ENCODE data around the gene GGNBP2.

GGNBP2 gene

DNA sequence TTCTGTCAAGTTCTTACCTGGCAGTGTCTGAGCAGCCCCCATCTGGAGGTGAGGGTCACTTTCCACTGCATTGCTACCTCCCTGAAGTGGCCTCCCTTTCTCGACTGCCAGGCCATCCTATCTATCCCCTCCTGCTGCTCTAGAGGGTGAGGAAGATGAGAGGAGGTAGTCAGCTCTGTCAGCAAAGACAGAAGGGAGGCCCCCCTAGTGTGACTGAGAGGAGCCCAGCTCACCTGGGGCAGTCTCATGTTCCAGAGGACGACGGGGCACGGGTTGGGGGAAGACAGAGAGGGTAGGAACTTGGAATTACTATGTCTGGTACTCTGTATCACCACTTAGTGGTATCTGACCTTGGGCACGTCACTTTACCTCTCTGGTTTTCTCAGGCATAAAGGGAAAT, 32.1 kb upstream of the GGNBP2 start:
- DNase-seq (ENCODE audit: low read depth) = no peak
- H3K4me3 ChIP-seq (ENCODE audit: low read depth, low read length) = no peak overlapping the region

DNA sequence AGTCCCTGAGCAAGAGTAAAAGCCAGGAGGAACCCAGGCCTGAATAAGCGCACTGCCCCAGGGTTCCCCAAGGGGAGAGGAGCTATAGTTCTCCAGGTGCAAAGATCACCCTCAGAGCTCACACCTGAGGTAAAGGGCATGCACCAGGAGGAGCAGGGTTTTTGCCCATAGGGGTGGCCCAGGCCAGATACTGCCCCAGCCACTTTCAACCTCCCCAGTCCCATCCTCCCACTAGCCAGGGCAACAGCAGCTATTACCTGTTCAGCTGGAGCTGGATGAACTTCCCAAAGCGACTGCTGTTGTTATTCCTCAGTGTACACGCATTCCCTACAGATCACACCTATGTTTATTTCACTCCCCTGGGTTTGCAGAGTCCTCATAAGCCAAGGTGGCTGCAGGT, 29.9 kb upstream of the GGNBP2 start:
- DNase-seq (ENCODE audit: low read depth) = no peak
- no peak overlapping the region for H3K4me3 ChIP-seq (ENCODE audit: low read depth, low read length)

DNA sequence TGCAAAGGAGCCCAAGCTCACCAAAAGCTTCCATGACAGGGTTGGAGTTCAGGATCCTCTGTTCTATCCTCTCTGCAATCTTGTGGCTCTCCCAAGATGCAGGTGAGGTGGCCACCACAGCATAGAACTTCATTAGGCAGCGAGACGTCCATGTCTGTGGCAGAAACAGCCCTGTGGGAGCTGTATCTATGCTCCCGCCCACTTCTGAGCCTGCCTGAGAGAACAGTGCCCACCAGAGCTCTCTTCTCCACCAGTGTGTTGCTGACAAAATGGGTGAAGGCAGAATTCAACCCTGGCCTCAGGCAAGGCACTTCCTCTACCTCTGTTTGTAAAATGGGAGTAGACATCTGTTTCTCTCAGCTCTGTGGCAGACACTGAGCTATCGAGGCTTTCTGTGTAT, 28.9 kb upstream of the GGNBP2 start:
- no peak for DNase-seq (ENCODE audit: low read depth)
- no peak overlapping the region for H3K4me3 ChIP-seq (ENCODE audit: low read depth, low read length)

DNA sequence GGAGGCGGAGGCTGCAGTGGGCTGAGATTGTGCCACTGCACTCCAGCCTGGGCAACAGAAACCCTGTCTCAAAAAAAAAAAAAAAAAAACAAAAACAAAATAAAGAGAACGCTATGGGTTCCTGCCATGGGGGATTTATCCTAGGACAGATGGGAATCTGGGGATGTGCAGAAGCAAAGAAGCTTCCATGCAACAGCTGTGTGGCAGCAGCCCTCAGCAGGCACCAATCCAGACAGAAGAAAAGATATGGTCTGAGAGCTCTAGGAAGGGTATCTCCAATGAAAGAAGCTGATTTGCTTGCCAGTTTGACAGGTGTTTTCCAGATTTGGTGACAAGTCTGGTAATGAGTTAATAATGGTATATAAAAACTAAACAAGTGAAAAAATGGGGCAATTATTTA, 21.6 kb upstream of the GGNBP2 start:
- no peak for DNase-seq (ENCODE audit: low read depth)
- H3K4me3 ChIP-seq (ENCODE audit: low read depth, low read length) = no peak overlapping the region

DNA sequence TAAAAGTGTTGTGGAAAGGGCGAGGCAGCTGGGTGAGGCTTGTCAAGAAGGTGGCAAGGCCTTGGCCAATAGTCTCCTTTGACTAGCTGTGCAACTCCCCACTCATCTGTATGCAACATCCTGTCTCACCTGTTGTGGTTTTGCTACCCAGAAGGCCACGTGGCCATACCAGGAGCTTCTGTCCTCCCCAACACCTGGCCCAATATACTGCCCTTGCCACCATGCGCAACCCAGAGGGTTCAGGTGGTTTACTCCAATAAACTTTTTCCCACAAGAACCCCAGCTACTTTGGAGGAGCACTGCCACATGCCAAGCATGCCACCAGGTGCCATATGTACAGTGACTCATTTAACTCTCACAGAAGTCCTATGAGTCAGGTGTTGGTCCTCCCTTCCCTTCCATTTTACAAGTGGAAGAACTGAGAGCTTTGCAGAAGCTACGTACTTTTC, 20.3 kb upstream of the GGNBP2 start:
- H3K4me3 ChIP-seq (ENCODE audit: low read depth, low read length) = no peak overlapping the region
- no peak for DNase-seq (ENCODE audit: low read depth)

DNA sequence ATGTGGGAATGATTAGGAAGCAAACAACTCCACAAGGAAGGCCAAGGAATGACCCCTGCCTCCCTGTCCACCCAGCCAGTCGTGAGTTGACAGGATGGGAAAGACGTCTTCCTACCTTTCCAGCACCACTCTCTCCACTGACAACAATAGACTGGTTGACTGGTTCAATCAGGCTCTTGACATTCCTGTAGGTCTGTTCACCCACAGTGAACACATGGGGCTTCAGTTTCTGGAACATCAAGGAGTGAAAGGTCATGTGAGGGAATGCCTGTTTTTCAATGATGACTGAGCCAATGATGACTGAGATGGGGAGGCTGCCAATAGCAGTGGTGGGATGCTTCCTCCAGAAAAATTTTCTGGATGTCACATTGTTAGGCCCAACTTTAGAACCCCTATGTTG, 19.6 kb upstream of the GGNBP2 start:
- H3K4me3 ChIP-seq (ENCODE audit: low read depth, low read length) = no peak overlapping the region
- peak; percentile 14 for DNase-seq (ENCODE audit: low read depth)

DNA sequence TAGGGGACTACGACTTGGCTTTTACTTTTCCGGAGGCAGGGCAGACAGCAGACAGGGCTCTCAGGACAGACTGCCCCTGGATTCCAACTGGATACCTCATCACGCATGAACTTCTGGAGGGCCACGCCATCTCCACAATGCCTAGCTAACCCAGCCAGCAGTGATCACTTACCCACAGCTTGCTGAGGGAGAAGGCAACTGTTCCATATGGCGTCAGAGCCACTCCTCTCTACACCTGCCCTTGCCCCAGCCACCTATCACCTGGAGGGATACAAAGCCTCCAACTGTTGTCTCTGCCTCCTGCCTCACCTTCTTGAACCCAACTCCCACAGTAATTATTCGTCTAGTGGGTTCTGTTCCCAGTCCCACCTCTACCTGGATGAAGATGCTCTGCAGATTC, 18.8 kb upstream of the GGNBP2 start:
- no peak overlapping the region for H3K4me3 ChIP-seq (ENCODE audit: low read depth, low read length)
- DNase-seq (ENCODE audit: low read depth) = no peak

DNA sequence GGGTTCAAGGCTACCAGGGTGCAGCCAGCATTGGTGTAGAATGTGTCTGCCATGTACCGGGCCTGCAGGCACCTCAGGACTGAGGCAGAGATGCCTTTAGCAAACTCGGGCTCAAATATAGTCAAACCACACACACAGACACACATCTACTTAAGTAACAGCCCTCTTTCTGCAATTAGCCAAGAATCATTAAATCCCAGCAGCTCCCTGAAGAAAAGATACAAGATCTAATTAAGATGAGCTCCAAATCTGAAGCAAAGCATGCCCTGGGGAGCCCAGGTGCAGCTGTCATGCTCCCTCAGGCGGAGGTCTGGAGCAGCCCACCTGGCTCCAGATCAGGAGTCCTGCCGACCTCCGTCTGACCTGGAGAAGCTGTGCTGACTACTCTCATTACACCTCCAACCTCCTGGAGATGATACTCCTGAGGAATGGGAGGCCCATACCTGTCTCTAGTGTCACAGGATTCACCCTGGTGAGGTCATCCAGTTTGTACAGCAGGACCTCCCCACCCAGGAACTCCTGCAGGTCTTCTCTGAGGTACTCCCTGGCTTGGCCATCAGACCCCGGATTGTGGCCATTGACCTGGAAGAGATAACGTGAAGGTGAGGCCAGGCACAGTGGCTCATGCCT, 17.0 kb upstream of the GGNBP2 start:
- H3K4me3 ChIP-seq (ENCODE audit: low read depth, low read length) = no peak overlapping the region
- no peak for DNase-seq (ENCODE audit: low read depth)

DNA sequence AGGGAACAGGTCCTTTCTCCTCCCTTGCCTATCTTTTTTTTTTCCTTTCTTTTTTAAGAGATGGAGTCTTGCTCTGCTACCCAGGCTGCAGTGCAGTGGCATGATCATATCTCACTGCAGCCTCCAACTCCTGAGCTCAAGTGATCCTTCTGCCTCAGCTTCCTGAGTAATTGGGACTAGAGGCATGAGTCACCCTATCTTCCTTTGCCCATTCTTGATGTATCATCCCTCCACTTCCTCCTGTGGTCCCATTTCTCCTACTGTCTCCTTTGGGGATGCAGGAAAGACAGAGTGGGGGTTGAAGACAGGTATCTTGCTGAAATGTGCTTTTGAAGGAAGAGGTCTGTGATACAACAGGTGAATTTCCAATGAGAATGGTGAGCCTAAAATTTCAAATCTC, 15.6 kb upstream of the GGNBP2 start:
- DNase-seq (ENCODE audit: low read depth) = no peak
- no peak overlapping the region for H3K4me3 ChIP-seq (ENCODE audit: low read depth, low read length)

DNA sequence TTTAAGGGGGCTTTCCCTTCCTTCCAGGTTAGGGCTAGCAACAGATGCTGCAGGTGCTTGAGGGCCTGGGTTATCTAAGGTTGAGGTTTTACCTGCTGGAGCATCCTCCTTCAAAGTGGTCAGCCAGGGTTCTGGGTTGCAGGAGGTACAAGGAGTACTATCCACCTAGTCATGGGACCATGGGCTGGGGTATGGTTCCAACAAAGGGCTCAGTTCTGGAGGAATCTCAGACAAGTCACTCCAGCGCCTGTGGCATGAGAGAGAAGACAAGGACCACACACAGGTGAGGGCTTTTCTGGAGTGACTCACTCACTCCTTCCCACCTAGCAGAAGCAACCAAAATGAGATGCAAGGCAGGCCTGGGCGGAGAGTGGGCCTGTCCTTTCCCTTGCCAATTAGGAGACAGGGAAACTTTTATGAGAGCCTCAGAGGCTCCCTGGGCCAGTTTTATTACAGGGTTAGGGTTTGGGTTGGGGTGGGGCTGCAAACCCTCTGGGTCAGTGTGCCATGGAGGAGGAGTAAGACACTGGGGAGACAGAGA, 12.2 kb upstream of the GGNBP2 start:
- H3K4me3 ChIP-seq (ENCODE audit: low read depth, low read length) = no peak overlapping the region
- DNase-seq (ENCODE audit: low read depth) = no peak

DNA sequence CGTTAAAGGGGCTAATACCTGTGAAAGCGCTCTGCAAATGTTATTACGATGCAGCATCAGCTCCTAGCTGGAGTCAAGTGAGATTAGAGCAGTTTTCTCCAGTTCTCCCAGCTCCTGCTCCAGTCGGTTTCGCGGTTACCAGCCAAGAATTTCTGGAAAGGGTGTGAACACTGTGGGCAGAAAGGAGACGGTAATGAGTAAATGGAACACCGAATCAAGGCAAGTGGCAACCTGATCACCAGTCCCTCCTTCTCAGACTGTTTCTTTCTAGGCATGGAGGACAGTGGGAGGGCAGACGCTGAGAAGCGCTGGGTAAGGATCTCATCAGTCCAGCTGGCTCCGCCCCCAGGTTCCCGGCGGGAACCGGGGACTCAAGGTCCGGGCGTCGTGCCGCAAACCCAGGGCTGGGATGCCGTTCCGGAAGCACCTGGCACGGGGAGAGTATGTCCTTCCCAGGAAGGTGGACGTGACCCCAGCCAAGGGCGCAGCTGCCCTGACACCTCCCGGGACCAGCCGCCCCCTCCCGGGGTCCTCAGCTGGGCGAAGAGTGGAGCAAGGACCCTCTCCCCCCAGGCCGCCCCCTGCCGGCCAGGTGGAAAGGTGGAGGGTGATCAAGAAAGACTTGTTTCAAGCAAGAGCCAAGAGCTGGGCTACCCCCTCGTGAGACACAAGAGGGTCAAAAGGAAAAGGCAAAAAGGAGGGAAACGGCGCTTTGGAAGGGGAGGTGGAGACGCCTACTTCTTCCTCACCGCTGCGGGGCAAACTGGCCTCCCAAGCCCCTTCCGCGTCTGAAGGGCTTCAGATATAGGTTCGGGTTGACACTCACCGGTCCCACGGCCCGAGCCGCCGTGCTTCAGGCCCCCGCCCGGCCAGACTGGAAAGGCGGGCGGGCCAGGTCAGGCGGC, 10.5 kb upstream of the GGNBP2 start:
- peak; percentile 5 for DNase-seq (ENCODE audit: low read depth)
- H3K4me3 ChIP-seq (ENCODE audit: low read depth, low read length) = peak overlapping the region; percentile 74

DNA sequence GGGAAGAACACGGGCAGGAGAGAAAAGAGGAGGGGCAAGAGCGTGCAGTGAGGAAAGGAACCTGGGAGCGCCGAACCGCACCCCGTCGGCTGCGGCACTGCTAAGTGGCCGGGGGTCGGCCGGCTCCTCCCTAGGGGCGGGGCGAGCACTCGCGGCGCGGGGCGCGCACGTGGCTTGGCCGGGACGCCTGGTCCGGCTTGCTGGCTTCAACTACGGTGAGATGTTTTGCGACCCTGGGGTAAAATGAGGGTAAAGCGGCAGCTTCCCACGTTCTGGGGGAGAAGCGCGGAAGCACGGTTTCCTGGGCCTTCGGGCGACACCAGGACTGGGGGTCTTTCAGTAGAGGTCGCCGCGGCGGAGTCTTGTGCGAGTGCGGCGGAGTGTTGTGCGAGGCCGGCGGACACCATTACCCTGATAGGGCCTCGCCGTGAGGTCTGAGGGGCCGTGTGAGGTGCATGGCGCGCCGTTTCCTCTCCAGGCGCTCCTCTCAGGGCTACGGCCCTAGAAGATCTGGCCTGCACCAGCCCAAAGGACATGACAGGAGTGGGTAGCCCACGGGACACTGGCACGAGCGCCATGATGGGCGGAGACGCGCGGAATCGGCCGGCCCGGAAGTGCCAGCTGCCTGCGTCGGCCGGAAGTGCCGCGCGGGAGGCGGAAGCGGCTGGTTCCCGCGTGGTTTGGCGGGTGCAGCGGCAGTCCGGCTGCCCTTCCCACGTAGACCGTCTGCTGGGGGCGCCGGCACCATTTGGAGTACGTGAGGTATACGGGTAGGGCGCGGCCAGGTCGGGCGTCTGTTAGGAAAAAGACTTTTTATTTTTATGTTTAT, 9.7 kb upstream of the GGNBP2 start, which contains the start of the genes MYO19 and PIGW:
TSS of gene MYO19 (minus strand) at position 29 of the 829 bp plus-strand sequence. CDS start 2,330 bp downstream, outside the sequence.
TSS of gene PIGW (plus strand) at position 148 of the 829 bp plus-strand sequence. CDS start 2,115 bp downstream, outside the sequence.
- peak within 1 kb of the TSS; percentile 74 for H3K4me3 ChIP-seq (ENCODE audit: low read depth, low read length)
- peak; percentile 69 for DNase-seq (ENCODE audit: low read depth)

DNA sequence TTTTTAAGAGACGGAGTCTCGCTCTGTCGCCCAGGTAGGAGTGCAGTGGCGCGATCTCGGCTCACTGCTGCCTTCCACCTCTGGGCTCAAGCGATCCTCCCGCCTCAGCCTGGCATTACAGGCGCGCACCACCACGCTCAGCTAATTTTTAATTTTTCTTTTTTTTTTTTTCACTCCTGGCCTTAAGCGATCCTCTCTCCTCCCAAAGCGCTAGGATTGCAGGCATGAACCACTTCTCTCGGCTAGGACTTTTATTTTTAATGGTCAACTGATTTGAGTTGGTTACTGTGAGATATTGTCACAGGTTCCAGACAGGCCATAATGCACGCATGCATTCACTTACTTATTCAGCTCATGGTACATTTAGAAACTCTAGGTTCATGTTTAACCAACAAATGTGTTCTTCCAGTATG, 9.0 kb upstream of the GGNBP2 start:
- H3K4me3 ChIP-seq (ENCODE audit: low read depth, low read length) = peak overlapping the region; percentile 74

DNA sequence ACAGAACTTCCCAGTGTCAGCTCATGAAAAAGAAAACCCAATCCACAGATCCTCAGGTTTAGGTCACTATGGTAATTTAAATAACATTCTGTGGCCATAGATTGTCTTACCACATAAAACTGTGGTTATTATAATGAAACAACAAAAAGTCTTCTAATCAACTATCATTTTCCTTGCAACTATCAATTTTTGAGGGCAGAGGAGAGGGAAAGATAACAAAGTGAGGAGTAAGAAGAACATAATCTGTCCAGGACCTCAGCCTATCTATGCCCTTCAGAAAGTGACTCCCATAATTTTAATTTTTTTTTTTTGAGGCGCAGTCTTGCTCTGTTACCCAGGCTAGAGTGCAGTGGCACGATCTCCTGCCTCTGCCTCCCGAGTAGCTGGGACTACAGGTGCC, 4.0 kb upstream of the GGNBP2 start:
- no peak for DNase-seq (ENCODE audit: low read depth)
- no peak overlapping the region for H3K4me3 ChIP-seq (ENCODE audit: low read depth, low read length)

More for the DNA sequence above, 9.0 kb upstream of the GGNBP2 start:
- no peak for DNase-seq (ENCODE audit: low read depth)

DNA sequence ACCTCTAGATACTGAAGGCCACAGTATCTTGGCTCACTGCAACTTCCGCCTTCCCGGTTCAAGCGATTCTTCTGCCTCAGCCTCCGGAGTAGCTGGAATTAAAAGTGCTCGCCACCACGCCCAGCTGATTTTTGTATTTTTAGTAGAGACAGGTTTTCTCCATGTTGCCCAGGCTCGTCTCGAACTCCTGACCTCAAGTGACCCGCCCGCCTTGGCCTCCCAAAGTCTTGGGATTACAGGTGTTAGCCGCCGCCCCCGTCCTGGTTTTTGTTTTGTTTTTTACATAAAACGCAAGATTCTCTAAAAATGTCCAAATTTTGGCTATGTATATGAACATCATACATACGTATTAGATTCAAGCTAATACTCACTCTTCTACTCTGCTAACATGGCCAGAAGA, 2.0 kb upstream of the GGNBP2 start:
- H3K4me3 ChIP-seq (ENCODE audit: low read depth, low read length) = no peak overlapping the region
- DNase-seq (ENCODE audit: low read depth) = no peak

DNA sequence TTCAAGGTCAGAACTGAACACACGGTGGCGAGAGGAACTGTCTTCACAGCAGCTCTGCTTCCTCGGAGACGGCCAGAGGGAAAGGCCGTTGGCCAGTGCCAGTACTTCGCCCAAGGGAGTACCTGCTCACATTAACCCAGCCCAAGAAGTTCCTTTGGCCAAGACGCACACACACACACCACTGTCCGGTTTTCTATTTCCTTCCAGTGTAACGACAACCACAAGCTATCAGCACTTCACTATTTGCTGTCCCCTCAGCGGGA, 744 bp upstream of the GGNBP2 start:
- peak; percentile 4 for DNase-seq (ENCODE audit: low read depth)
- peak overlapping the region; percentile 96 for H3K4me3 ChIP-seq (ENCODE audit: low read depth, low read length)

DNA sequence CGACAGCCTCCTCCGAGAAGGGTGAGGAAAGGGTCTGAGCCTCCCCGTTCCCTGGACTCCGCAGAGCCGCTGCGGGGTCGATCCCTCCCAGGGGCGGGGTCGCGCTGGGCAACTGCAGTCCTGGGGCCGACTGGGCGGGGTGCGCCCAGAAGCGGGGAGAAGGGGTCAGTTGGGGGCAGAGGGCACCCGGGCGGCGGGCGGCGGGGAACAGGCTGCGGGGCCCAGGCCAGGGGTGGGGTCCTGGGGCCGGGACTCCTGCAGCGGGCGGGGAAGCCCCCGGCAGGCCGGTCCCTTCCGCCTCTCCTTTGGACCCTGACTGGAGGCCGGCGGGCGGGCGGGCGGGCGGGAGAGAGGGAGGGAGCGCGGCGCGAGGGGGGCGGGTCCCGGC, 352 bp downstream of the GGNBP2 start:
- no peak for DNase-seq (ENCODE audit: low read depth)
- peak overlapping the region; percentile 96 for H3K4me3 ChIP-seq (ENCODE audit: low read depth, low read length)

DNA sequence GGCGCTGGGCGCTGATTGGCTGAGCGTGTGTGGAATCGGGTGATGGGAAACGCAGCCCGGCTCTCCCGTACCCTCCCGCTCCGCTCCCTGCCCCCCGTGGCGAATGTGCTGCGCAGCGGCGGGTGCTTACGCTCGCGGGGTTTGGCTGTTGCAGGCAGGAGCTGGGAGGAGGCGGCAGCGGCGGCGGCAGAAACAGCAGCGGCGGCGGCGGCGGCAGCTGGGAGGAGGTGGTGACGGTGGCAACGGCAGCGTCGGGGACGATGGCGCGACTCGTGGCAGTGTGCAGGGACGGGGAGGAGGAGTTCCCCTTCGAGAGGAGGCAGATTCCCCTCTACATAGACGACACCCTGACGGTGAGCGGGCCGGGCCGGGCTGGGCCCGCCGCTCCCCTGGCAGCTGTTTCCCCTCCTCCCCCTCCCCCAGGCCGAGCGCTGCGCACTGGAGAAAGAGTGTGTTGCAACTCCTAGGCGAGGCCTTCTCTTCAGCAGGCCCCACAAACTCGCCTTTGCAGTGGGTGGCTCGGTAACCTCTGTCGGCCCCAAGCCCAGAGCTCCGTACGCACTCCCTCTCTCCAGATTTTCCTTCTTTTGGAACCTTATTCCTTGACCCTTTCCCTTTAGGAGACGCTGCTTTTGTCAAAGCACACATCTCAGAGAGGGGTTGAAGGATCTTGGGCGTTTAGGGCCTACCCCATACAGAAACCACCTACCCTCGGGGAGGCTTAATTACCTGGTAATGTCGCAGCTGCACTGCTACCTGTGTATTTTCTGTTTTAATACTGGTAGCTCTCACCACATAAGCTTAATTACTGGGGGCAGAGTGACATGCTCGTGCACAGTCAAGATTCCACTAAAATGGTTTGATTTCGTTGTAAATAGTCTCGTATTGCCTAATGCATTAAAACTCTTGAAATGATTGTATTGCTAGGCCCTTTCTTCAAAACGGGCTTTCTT, 1.0 kb downstream of the GGNBP2 start:
- peak overlapping the region; percentile 96 for H3K4me3 ChIP-seq (ENCODE audit: low read depth, low read length)
- DNase-seq (ENCODE audit: low read depth) = peak; percentile 95
